ENCODE measurements around the gene LCLAT1.
A peak's percentile ranks its signal among the peaks of the same experiment; 100 is the strongest.
"Not testable (repeated sequence)": the region's sequence is repeated elsewhere in the genome, so short reads cannot be mapped to it uniquely, and the experiment has no call there.

LCLAT1 gene

DNA sequence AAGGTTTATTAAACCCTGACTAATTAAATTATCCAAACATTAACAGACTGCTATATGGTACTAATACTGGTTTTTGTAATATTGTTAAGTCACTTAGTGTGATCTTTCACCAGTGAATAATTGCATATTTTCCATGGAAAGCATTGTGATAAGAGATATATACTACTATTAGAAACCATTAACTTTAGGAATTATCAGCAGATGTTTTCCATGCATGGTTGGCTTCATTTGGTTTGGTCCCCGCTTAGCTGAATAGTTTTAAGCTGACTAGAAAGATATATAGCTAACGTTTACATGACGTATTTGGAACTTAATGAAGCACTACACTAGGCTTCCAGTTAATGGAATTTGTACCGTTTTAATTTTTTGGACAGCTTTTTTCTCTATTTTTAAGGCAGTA is 37.9 kb downstream of the LCLAT1 start:
- DNase-seq (ENCODE audit: extremely low read depth in 1 of 2, low read depth in 1 of 2) = no peak

DNA sequence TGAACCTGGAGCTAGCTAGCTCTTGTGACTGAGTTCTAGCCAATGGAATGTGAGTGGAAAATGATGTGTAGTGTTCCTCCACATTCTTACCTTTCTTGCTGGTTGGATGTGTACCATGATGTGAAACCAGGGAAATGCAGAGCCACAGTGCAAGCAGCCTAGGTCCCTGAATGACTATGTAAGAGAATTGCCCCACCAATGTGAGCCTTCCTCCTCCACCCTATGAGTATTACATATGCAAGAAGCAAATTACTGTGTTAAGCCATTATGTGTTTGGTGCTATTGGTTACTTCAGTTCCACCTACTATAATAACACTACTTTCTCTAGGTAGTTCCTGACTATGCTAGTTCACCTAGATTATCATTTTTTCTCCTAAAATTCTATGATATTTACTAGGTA is 39.6 kb downstream of the LCLAT1 start:
- DNase-seq (ENCODE audit: extremely low read depth in 1 of 2, low read depth in 1 of 2) = peak in 1 of 2 donors; percentile 8

DNA sequence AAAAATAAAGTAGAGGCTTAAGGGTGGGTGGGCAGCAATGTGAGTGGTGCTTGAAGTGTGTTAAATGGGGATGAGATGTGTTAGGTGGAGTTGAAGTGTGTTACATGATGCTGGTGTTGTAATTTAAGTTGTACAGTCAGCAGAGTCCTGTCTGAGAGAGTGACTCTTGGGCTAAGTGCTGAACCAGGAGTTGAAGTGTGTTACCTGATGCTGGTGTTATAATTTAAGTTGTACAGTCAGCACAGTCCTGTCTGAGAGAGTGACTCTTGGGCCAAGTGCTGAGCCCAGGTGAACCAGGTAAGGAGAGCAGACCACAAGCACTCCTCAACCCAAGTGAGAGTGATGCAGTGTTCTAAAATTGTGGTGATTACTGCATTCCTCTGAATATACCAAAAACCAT is 40.6 kb downstream of the LCLAT1 start:
- no peak for DNase-seq (ENCODE audit: extremely low read depth in 1 of 2, low read depth in 1 of 2)

DNA sequence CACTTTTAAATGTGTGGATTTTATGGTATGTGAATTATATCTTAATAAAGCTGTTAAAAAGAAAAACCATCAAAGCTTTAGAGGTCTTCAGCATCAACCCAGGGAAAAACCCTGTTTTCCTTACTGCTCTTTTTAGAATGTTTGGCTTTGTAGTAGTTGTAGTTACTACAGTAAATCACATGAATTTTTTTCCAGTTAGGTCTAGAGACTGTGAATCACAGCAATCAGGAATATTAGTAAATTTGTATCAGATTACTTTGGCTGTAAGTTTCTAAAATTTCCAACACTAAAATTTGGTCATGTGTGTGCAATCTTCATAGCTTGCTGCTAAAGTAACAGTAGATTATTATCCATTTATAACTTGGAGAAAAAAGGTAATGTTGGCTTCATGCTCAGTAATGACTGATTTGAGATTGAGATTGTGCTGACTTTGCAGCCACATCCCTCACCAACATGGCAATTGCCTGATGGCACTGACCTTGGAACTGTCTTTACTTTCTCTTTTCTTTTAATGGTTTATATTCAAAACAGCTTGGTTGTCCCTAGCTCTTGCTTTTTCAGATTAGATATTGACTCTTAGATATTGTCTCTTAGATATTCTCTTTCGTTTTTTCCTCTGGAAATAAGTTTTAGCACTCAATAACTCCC is 41.1 kb downstream of the LCLAT1 start:
- no peak for DNase-seq (ENCODE audit: extremely low read depth in 1 of 2, low read depth in 1 of 2)

DNA sequence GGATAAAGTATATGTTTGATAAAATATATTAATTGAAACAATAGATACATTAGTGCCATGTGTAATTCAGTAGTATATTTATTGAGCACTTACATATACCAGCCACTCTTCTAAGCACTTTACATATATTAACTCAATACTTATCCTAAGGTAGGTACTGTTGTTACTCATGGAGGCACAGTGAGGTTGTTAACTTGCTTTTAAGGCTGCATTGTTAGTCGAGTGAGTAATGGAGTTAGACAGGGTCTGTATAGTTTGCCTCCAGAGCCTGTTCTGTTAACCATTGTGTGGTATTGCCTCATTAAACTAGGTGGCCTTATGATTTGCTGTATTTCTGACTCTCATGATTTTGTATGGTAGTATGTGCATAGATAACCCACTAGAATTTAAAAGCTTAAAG is 44.2 kb downstream of the LCLAT1 start:
- no peak for DNase-seq (ENCODE audit: extremely low read depth in 1 of 2, low read depth in 1 of 2)

DNA sequence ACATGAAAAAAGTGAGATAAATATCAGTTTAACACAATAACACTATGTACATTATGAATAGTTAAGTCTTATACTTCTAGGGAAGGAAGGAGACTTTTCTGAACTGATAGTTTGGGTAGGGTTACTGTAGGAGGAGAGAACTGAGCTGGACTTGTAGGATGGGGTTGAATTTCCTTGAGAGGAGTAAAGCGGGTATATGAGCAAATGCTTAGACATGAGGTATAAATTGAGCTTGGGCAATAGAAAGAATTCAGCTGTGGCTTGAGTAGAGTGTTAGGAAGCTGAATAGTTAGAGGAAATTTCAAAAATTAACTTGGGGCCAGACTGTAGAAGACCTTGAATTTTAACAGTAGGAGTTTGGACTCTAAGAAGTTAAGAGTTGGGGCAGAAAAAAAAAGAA is 45.1 kb downstream of the LCLAT1 start:
- DNase-seq (ENCODE audit: extremely low read depth in 1 of 2, low read depth in 1 of 2) = no peak

DNA sequence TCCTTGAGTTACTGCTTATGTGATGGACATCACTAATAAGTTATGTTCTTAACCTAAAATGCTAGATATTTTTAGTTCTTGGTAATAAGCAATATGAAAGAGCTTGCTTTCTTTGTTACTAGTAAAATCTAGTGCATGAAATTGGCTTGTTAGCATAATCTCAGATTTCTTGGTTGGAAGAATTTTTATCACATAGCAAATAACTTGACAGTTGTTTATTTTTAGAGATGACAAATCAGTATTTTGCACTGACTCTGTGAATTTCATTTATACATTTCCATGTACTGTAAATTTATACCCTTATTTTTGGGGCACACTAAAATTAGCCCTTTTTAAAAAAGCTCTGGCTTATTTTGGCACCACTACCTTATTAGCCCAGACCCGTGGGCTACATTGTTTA is 45.6 kb downstream of the LCLAT1 start:
- no peak for DNase-seq (ENCODE audit: extremely low read depth in 1 of 2, low read depth in 1 of 2)

DNA sequence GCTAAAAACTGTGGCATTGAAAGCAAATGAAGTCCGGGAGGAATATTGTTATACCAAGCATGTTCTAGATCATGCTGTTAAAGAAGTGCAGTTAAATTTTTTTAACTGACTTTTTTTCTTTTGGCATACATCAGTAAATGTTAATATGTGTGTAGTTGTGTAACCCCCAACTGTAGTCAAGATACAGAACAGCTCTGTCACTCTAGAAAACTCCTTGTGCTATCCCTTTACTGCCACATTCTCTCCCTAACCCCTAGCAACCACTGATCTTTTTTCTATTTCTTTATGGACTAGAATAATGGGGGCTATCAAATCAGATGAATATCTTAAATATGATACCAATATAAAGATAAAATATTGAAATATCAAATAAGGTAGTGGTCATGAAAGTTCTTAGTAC is 46.4 kb downstream of the LCLAT1 start:
- no peak for DNase-seq (ENCODE audit: extremely low read depth in 1 of 2, low read depth in 1 of 2)

DNA sequence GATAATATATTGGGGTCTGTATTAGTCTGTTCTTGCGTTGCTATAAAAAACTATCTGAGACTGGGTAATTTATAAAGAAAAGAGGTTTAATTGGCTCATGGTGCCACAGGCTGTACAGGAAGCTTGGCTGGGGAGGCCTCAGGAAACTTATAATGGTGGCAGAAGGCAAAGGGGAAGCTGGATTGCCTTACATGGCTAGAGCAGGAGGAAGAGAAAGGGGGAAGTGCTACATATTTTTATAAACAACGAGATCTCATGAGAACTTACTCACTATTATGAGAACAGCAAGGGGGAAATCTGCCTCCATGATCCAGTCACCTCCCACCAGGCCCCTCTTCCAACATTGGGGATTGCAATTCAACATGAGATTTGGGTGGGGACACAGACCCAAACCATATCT is 48.9 kb downstream of the LCLAT1 start:
- DNase-seq (ENCODE audit: extremely low read depth in 1 of 2, low read depth in 1 of 2) = not testable (repeated sequence)

DNA sequence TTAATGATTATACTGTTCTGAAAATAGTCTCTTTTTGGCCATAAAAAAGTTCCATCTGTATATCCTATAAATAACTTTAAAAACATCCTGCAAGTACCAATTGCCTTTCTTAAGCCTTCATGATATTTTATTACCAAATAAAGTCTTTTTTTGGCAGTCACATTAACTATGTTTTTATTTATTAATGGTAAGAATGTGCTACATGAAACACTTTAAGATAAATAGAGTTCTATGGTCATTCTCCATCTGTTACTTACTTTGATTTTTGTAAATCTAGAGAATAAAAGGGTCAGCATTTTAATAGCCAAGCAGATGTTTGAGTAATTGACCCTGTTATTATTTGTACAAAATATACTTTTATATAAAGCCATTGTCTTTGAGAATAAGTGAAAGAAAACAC is 52.6 kb downstream of the LCLAT1 start:
- no peak for DNase-seq (ENCODE audit: extremely low read depth in 1 of 2, low read depth in 1 of 2)

DNA sequence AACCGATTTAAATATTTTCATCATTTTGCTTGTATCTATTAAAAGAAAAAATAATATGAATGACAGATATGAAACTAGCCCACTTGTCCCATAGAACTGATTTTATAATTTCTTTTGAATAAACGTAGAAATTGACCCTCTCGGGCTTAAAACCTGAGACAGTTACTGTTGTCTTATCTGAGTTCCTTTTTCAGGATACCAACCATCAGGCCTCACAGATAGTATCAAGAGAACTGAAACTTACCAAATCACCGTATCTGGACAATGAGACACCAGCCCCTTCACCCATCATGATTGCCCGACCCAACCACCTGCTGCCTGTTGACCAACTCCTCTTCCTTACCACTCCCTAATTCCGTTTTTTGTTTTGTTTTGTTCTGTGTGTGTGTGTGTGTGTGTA is 53.7 kb downstream of the LCLAT1 start:
- no peak for DNase-seq (ENCODE audit: extremely low read depth in 1 of 2, low read depth in 1 of 2)

DNA sequence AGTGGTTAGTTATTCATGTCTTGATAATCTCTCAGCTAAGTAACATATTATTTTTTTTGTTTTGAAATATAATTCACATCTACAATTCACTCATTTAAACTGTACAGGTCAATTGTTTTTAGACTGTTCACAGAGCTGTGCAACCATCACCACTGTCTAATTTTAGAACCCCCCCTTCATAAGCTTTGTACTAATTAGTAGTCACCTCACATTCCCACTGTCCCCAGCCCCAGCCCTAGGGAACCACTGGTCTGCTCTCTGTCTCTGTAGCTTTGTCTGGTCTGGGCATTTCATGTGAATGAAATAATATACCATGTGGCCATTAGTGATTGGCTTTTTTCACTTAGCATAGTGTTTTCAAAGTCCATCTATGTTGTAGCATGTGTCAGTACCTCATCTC is 55.3 kb downstream of the LCLAT1 start:
- DNase-seq (ENCODE audit: extremely low read depth in 1 of 2, low read depth in 1 of 2) = no peak

DNA sequence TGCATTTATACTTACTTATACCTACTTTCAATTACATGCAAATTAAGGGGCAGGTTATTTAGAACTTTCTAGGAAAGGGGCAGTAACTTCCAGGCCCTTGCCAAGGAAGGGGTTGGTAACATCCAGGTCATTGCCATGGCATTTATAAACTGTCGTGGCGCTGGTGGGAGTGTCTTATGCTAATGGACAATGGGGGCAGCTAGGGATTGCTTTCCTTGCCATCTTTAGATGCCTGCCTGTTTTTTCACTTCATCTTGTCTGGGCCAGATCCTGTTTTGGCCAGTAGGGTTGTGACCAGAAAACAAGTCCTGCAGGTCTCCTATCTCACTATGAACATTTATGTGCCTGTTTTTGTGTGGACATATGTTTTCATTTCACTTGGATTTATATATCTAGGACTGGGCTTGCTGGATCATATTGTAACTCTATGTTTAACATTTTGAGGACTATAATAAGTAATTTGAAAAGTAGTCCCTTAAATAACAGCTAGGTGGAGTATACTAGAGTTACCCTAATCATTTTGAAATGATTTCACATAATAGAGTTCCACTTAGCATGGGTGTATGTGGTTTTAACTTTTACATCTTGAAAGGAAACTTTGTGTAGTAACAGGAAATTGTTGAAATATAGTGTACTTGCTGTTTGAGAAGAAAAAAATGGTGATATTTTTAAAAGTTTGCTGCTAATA is 56.1 kb downstream of the LCLAT1 start:
- no peak for DNase-seq (ENCODE audit: extremely low read depth in 1 of 2, low read depth in 1 of 2)

DNA sequence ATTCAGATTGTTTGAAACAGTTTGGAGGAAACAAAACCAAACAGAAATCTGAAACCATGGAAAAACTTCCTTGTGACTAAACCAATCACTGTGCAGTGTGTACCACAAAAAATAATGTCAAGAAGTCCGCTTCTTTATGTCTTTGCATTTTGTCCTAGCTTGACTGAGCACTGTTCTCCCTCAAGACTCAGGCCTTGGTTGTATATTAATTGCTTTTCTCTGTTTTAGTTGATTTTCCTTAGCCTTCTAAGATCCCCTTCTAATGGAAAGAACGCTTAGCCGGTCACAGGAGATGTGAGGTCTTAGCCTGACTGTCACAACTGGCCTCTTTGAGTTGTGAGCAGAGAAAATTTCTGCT is 56.6 kb downstream of the LCLAT1 start:
- DNase-seq (ENCODE audit: extremely low read depth in 1 of 2, low read depth in 1 of 2) = no peak

DNA sequence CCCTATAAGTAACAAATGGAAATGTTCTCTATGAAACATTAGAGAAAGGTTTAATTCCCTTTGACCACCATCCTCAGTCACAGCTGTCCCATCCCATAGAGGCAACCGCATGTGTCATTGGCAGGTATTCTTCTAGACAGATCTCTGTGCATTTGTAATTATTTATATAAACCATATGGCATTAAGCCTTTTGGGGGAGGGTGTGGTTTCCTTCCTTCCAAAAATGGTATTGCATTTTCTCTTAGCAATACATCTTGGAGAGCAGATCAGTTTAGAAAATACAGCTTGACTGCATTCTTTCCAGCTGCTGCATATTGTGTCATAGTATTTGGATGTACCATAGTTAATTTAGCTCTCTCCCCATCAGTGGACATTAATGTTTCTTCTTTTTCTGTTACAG is 57.7 kb downstream of the LCLAT1 start:
- no peak for DNase-seq (ENCODE audit: extremely low read depth in 1 of 2, low read depth in 1 of 2)

DNA sequence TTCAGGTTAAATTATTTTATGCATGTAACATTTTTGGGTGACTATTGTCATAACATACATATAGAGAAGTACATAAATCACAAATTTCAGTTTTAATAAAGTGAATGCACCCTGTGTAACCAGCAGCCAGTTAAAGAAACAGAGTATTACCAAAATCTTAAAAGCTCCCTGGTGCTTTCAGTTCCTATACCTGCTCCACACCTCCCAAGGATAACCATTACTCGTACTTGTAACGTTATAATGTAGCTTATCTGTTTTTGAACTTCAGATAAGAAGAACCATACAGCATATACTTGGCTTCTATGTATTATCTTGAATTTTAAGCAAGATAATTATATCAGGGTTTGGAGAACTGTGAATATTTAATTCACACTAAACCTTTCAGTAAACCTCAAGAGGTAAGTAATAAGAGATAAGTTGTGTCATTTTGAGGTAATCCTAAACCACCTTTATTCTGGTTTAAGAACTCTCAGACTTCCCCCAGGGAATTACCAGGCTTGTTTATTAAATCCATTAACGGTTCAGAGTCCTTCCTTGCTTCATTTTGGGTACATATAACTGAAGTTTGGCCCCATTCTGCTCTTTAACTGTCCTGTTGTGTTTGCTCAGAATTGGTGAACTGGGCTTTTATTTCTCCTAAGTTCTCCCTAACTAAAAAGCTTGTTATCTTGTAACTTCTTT is 58.6 kb downstream of the LCLAT1 start:
- DNase-seq (ENCODE audit: extremely low read depth in 1 of 2, low read depth in 1 of 2) = no peak

DNA sequence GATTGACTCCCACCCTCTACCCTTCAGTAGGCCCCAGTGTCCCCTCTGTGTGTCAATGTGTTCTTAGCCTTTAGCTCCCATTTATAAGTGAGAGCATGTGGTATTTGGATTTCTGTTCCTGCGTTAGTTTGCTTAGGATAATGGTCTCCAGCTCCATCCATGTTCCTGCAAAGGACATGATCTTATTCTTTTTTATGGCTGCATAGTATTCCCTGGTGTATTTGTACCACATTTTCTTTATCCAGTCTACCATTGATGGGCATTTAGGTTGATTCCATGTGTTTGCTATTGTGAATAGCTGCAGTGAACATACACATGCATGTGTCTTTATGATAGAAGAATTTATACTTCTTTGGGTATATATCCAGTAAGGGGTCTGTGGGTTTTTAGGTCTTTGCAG is 60.4 kb downstream of the LCLAT1 start:
- DNase-seq (ENCODE audit: extremely low read depth in 1 of 2, low read depth in 1 of 2) = not testable (repeated sequence)

DNA sequence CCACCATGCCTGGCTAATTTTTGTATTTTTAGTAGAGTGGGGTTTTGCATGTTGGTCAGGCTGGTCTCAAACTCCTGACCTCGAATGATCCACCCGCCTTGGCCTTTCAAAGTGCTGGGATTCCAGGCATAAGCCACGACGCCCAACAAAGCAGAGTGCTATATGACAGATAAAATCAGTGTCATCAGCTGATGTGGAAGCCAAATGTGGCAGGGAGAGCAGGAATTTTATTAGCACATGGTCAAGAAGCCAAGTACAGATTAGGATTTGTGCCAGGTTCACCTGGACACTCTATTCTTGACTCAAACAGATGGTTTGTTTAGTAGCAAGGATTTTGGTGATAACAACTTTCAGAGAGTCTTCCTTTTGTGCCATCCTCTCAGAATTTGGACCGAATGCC is 62.7 kb downstream of the LCLAT1 start:
- no peak for DNase-seq (ENCODE audit: extremely low read depth in 1 of 2, low read depth in 1 of 2)

DNA sequence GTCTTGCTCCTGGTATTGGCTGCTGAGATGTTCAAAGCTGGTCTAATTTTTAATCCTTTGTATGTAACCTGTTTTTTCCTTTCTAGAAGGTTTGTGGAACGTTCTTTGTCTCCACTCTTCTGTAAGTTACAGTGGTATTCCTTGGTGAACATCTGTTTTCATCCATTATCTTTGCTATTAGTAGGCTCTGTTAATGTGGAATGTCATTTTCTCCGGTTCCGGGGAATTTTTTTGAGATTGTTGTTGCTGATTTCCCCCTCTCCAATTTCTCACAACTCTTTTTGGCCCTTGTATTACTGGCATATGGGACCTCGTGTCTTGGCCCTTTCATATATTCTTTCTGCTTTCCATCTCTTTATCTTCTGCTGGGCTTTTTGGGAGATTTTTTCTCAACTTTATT is 63.4 kb downstream of the LCLAT1 start:
- DNase-seq (ENCODE audit: extremely low read depth in 1 of 2, low read depth in 1 of 2) = no peak

DNA sequence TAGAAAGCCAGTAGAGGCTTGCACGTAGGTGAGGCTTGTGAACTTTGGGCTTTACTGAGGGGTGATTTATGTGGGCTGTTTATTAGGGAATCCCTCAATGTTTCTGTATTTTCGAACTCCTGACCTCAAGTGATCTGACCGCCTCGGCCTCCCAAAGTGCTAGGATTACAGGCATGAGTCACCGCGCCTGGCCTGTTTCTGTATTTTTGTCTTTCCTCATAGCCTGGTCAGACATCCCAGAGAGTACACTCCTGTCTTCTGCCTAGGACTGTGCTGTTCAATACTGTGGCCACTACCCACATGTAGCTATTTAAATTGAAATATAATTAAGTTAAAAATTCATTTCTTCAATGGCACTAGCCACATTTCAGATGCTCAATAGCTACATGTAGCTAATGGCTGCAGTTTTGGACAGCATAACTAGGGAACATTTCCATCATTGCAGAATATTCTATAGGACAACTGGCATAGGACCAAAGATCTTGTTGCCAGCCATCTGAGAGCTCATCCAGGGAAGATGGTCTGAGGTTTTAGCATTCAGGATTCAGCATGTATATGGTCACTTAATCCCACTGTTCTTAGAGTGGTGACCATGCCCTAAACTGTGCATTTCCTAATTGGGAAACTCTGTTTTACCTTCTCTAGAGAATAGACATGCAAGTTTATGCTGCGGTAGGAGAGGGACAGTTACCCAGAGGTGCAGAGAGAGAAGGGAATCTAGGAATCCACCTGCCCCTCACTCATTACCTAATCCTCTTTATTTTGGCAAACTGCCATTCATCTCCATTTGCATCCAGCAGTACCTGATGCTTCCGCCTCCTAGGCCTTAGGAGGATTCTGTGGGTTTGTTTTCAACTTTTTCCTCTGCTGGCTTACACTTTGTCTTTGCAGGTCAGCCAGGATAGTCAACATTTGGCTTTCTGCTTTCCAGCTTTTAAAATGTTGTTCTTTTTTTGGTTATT is 64.4 kb downstream of the LCLAT1 start:
- no peak for DNase-seq (ENCODE audit: extremely low read depth in 1 of 2, low read depth in 1 of 2)

DNA sequence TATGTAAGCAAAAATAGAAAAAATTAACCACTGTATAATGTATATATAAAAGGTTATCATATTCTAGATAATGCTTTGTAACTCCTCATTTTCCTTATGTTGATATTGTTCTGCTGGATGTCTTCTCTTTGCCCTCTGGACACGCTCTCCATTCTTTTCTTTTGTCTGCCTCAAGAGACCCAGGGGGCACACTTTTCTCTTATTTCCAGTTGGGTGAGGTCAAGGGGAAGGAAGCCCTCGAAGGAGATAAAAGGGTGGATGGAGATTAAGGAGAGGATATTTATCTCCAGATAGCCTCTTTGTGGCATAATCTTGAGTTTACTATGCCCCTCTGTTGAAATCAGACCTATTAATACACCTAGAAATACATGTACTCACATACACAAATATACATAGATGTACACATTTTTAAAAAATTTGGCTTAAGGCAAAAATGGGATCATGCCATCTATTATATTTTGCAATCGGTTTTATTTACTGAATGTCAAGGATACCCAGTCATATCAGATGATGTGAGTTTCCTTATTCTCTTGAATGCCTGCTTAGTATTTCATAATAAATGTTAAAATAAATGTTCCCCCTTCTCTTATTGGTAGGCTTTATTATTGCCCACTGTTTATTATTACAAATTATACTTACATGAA is 65.3 kb downstream of the LCLAT1 start:
- no peak for DNase-seq (ENCODE audit: extremely low read depth in 1 of 2, low read depth in 1 of 2)

All from stimulated activated CD8-positive, alpha-beta memory T cell treated with anti-CD3 and anti-CD28 coated beads, Interleukin-7, amount 100 ng/mL, for 48 hours (primary cell).